ENCODE data around the gene CPPED1.

- TF ChIP-seq CTCF (IDR thresholded peaks at IDR 0.05) = no peak
- TF ChIP-seq POLR2AphosphoS5 (IDR thresholded peaks at IDR 0.05) = no peak
- no peak for TF ChIP-seq POLR2A (IDR thresholded peaks at IDR 0.05)
Measured at GRCh38 chr16:12625068-12625467, 178.6 kb downstream of the CPPED1 start.

All from prostate gland (tissue), 2 donors.